HT-29 (cell line): ENCODE results near the gene RCOR1. TPM values are rescaled to one million over a fixed set of nuclear protein-coding genes. Genes with fewer than 3 reads are reported as not detected.
"Not testable (repeated sequence)": the region's sequence is repeated elsewhere in the genome, so short reads cannot be mapped to it uniquely, and the experiment has no call there.

Experiments used
- DNase-seq: peaks from one replicate; pipeline ENCODE4 v3.0.0-alpha.2; 2015; ENCODE audit warnings: low spot score
- total RNA-seq: library from RNA; depleted of rRNA; stranded (reverse); fragments of >200 nt; shearing (Covaris generic); gene quantifications from 2 replicates; pipeline ENCODE4 v1.2.3, GENCODE V29; 2014

Gene RCOR1
- total RNA-seq, 1 experiment from 2014 or later: 5.2 TPM

GRCh38 chr14:102593061-102593824, 794 bp downstream of the RCOR1 start:
- DNase-seq: peak; percentile 22

- DNase-seq: peak; percentile 16
Measured at GRCh38 chr14:102593825-102594137, 1.3 kb downstream of the RCOR1 start.

GRCh38 chr14:102594514-102595175, 2.2 kb downstream of the RCOR1 start:
- peak; percentile 64 for DNase-seq

- DNase-seq: peak; percentile 11
Measured at GRCh38 chr14:102601378-102601925, 9.0 kb downstream of the RCOR1 start.

- no peak for DNase-seq
Measured at GRCh38 chr14:102602421-102603292, 10.2 kb downstream of the RCOR1 start.

- no peak for DNase-seq
Measured at GRCh38 chr14:102603293-102603907, 11.0 kb downstream of the RCOR1 start.

- DNase-seq: no peak
Measured at GRCh38 chr14:102604183-102604582, 11.7 kb downstream of the RCOR1 start.

- no peak for DNase-seq
Measured at GRCh38 chr14:102605029-102605428, 12.6 kb downstream of the RCOR1 start.

- no peak for DNase-seq
Measured at GRCh38 chr14:102606296-102606695, 13.8 kb downstream of the RCOR1 start.

- DNase-seq: no peak
Measured at GRCh38 chr14:102608064-102608446, 15.6 kb downstream of the RCOR1 start.

- DNase-seq: no peak
Measured at GRCh38 chr14:102610968-102611811, 18.7 kb downstream of the RCOR1 start.

- DNase-seq: no peak
Measured at GRCh38 chr14:102616318-102616717, 23.9 kb downstream of the RCOR1 start.

GRCh38 chr14:102616799-102617198, 24.4 kb downstream of the RCOR1 start:
- no peak for DNase-seq

GRCh38 chr14:102619012-102619411, 26.6 kb downstream of the RCOR1 start:
- DNase-seq: not testable (repeated sequence)

- no peak for DNase-seq
Measured at GRCh38 chr14:102620413-102620812, 28.0 kb downstream of the RCOR1 start.

- no peak for DNase-seq
Measured at GRCh38 chr14:102622262-102622885, 29.9 kb downstream of the RCOR1 start.

GRCh38 chr14:102624666-102625065, 32.2 kb downstream of the RCOR1 start:
- DNase-seq: no peak

- no peak for DNase-seq
Measured at GRCh38 chr14:102625564-102626296, 33.3 kb downstream of the RCOR1 start.

GRCh38 chr14:102626530-102626929, 34.1 kb downstream of the RCOR1 start:
- DNase-seq: no peak
